GM18951 (cell line): Measurements from ENCODE around the gene WDR44.
"Not testable (repeated sequence)": the region's sequence is repeated elsewhere in the genome, so short reads cannot be mapped to it uniquely, and the experiment has no call there.

Experiments
- POLR2A ChIP-seq: IDR thresholded peaks from 4 replicates; pipeline ENCODE4 v1.6.1; 2011; ENCODE audit warnings: mild to moderate bottlenecking; ENCODE audit not compliant: insufficient read length, insufficient read depth; ENCODE audit errors: extremely low read depth
- in situ Hi-C: fragments of 300-500 bp; cut with MboI; formaldehyde crosslinking; loops from one replicate; pipeline ENCODE4 v1.12.0; 2022; ENCODE audit warnings: low sequenced_read_pairs, mixed read lengths, inconsistent platforms; ENCODE audit not compliant: unreplicated experiment

The WDR44 gene, protein sequence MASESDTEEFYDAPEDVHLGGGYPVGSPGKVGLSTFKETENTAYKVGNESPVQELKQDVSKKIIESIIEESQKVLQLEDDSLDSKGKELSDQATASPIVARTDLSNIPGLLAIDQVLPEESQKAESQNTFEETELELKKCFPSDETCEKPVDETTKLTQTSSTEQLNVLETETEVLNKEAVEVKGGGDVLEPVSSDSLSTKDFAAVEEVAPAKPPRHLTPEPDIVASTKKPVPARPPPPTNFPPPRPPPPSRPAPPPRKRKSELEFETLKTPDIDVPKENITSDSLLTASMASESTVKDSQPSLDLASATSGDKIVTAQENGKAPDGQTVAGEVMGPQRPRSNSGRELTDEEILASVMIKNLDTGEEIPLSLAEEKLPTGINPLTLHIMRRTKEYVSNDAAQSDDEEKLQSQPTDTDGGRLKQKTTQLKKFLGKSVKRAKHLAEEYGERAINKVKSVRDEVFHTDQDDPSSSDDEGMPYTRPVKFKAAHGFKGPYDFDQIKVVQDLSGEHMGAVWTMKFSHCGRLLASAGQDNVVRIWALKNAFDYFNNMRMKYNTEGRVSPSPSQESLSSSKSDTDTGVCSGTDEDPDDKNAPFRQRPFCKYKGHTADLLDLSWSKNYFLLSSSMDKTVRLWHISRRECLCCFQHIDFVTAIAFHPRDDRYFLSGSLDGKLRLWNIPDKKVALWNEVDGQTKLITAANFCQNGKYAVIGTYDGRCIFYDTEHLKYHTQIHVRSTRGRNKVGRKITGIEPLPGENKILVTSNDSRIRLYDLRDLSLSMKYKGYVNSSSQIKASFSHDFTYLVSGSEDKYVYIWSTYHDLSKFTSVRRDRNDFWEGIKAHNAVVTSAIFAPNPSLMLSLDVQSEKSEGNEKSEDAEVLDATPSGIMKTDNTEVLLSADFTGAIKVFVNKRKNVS

GRCh38 chrX:118345464-118346257 lies at the start of gene WDR44:
WDR44 (plus strand) TSS chrX:118346106; CDS start chrX:118346504, 398 bp downstream.
- in situ Hi-C loops: no loop called here
- TF ChIP-seq POLR2A: peak; percentile 62

- in situ Hi-C loops: not testable (repeated sequence)
These were observed 40.1 kb upstream of the WDR44 start for GRCh38 chrX:118305827-118306226.

- in situ Hi-C loops: no loop called here
- no peak for TF ChIP-seq POLR2A
These were observed 30.4 kb upstream of the WDR44 start for GRCh38 chrX:118315529-118315928.

DNA sequence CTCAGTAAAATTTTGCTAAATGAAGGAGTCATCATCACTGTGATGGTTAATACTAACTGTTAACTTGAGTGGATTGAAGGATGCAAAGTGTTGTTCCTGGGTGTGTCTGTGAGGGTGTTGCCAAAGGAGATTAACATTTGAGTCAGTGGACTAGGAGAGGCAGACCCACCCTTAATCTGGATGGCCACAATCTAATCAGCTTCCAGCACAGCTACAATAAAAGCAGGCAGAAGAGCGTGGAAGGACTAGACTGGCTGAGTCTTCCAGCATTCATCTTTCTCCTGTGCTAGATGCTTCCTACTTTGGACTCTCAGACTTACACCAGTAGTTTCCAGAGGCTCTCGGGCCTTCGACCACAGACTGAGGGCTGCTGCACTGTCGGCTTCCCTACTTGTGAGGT lies 21.3 kb upstream of the WDR44 start:
- in situ Hi-C loops: no loop called here
- TF ChIP-seq POLR2A: no peak

DNA sequence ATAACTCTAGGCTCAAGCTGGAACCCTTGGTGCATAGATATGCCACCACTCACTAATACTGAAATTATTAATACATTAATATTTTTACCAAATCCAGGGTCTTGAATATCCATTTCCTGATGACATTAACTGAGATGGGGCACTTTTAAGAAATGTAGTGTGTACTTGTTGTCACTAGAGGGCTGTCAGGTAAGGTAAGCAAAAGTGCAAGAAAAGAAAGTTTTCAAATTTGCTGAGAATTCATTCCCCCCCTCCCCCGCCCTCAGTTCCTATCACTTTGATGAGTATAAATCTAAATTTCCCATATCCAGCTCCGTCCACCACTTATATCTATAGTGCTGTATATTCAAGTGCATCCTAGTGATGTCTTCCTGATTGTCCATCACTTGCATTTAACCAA lies 20.5 kb upstream of the WDR44 start:
- in situ Hi-C loops: no loop called here
- no peak for TF ChIP-seq POLR2A

DNA sequence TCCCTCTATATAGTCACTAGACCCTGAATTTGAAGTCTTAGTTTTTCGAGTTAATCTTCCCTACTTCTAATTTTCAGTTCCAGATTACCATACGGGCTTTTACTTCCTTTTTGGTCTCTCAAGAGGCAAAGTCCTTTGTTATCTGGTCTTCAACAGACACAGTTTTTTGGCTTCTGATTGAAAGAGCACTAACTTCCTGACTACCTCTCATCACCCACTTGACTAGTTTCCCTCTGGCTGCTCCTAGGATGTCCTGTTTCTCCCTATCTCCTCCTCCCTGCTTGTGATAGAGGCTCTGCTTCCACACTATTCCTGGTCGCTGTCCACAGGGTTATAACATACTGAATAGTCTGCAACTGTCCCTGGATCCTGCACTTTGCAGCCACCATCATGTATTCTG lies 16.7 kb upstream of the WDR44 start:
- no peak for TF ChIP-seq POLR2A
- in situ Hi-C loops: no loop called here

GRCh38 chrX:118337687-118338086 lies 8.2 kb upstream of the WDR44 start:
- in situ Hi-C loops: no loop called here
- TF ChIP-seq POLR2A: no peak

GRCh38 chrX:118338930-118339329 lies 7.0 kb upstream of the WDR44 start:
- in situ Hi-C loops: no loop called here
- no peak for TF ChIP-seq POLR2A

GRCh38 chrX:118345045-118345463 lies 852 bp upstream of the WDR44 start:
- TF ChIP-seq POLR2A: no peak
- in situ Hi-C loops: no loop called here

- no peak for TF ChIP-seq POLR2A
- in situ Hi-C loops: no loop called here
These were observed 570 bp downstream of the WDR44 start for GRCh38 chrX:118346258-118347094.

GRCh38 chrX:118347131-118347530 lies 1.2 kb downstream of the WDR44 start:
- in situ Hi-C loops: no loop called here
- no peak for TF ChIP-seq POLR2A

- in situ Hi-C loops: no loop called here
- TF ChIP-seq POLR2A: no peak
These were observed 1.8 kb downstream of the WDR44 start for GRCh38 chrX:118347736-118348135.
